GM13976 (cell line): ENCODE data around the gene ANP32A.

ENCODE experiments used
- DNase-seq: peaks from one replicate; pipeline ENCODE4 v3.0.0; 2012; ENCODE audit warnings: low spot score
- in situ Hi-C: fragments of 300-500 bp; cut with MboI; formaldehyde crosslinking; loops from one replicate; pipeline ENCODE4 v1.12.0; 2022; ENCODE audit warnings: low sequenced_read_pairs, mixed read lengths, inconsistent platforms; ENCODE audit not compliant: unreplicated experiment
- TF ChIP-seq, protein P1 (sequence below): IDR thresholded peaks from 2 replicates; pipeline ENCODE4 v1.5.1; 2012; ENCODE audit warnings: borderline replicate concordance, mild to moderate bottlenecking; ENCODE audit not compliant: insufficient read depth; ENCODE audit errors: extremely low read depth, missing control alignments, control extremely low read depth

The ANP32A gene

DNA sequence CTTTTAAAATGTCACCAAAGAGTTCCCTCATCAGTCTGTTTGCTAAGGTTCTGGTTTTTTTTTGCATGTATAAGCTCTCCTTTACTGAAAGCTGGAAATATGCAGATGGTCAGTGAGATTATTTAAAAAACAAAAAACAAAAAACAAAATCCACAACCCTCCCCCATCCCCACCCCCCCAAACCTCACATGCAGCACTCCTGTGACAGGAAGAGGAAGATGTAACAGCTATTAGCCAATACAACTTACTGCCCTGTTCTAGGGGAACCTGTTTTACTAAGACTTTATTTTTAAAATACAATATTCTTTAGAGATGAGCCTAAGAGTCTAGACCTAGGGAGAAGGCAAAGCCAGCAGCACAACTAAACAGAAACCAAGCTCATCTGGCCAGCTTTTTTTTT, 39.5 kb downstream of the ANP32A start:
- in situ Hi-C loops: no loop called here
- TF ChIP-seq, protein P1, sequence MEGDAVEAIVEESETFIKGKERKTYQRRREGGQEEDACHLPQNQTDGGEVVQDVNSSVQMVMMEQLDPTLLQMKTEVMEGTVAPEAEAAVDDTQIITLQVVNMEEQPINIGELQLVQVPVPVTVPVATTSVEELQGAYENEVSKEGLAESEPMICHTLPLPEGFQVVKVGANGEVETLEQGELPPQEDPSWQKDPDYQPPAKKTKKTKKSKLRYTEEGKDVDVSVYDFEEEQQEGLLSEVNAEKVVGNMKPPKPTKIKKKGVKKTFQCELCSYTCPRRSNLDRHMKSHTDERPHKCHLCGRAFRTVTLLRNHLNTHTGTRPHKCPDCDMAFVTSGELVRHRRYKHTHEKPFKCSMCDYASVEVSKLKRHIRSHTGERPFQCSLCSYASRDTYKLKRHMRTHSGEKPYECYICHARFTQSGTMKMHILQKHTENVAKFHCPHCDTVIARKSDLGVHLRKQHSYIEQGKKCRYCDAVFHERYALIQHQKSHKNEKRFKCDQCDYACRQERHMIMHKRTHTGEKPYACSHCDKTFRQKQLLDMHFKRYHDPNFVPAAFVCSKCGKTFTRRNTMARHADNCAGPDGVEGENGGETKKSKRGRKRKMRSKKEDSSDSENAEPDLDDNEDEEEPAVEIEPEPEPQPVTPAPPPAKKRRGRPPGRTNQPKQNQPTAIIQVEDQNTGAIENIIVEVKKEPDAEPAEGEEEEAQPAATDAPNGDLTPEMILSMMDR: no peak
- DNase-seq: no peak

DNA sequence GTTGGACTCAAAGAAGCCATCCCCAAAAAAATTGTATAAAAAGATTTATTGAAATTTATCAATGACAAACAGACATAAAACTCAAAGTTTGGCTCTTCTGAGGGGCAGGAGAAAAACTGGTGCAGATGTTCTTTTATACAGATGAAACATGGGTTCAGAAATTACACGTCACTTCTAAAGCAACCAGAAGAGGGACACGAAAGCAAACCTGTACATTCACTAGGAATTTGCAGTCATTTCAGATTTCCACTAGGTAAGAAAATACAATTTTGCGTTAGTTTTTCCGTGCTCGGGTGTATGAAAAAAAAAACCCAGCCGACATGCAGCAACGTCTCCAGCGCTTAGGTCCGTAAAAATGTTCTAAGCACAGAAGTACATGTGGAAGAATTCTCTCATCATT, 41.8 kb downstream of the ANP32A start:
- in situ Hi-C loops: no loop called here
- TF ChIP-seq, protein P1: no peak
- DNase-seq: no peak

DNA sequence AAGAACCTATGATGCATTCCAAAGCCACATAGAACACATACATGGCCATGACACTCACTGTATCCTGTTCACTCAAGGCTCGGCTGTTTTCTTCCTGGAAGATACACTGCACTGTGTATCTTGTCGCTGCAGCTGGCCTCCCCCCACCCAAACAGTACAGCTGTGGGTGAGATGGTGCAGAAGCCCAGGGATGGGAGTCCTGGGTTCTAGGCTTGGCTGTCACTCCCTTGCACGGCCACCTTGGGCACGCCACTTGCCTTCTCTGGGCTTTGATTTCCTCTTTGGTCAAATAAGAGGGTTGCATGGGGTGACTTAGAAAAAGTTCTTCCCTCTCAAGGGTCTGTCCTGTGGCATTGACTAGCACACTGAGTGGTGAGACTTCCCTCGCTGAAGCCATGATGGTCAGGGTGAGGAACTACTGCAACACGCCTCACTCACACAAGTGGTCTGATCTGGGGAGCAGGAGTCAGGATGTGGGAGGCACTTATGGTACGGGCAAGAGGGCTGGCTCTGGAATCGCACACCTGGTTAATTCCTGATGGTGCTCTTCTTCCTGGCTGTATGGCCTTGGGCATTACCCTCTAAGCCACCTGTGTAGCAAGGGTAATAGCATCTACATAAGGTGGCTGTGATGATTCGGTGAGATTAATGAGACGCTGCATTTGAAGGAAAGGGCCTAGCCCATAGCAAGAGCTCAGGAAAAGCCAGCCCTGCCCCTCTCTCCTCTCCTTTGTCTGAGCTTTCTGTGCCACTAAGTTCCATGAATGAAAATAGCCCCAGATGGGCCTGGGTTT, 44.0 kb downstream of the ANP32A start:
- in situ Hi-C loops: no loop called here
- no peak for DNase-seq
- TF ChIP-seq, protein P1: no peak

DNA sequence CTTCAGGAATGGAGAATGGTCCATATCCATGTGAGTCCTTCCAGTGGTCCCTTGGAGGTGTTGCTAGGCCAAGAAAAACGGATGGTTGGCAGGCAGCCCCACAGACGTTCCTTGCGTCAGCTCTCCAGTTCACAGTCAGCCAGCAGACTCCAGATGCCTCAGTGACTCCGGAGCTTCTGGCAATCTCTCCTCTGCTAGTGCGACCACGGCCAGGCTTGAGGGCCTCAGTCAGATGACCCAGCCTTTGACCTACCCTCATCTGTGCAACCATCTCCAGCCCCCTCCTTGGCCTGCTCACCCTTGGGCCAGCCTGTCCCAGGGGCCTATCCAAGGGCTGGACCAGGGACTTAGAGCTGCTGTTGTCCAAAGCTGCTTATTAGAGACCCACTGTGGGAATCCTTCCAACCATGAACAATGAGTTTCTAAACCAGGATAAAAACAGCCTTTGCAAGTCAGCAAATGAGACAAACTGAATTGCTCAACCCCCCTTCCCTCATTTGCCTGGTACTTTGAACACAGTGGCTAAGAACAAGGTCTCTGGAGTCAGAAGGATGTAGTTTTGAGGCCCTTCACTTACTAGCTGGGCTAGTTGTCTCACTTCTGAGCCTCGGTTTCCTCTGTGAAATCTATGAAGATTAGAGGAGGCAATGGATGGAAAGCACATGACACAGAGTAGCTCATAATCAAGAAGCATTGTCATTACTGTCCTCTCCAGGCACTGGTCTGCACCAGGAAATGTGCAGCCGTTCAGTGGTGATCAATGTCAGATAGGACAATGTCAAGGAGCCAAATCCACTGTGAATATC, 44.8 kb downstream of the ANP32A start:
- in situ Hi-C loops: no loop called here
- TF ChIP-seq, protein P1: no peak

DNA sequence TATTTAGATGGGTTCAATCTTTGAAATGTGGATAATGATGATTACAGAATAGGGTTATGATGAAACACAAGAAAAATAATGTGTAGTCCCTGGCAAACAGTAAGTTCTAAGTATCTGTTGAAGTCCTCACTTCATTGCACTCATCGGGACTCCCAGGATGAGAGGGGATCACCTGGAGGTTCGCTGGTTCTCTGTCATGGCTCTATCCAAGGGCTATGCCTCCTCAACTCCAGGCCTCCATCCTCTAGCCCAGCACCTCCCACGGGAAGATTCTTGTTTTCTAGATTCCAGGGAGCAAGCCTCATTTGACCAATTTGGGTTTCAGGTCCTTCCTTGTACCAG, 45.5 kb downstream of the ANP32A start:
- in situ Hi-C loops: no loop called here
- TF ChIP-seq, protein P1: no peak
- no peak for DNase-seq

More for the DNA sequence above, 44.8 kb downstream of the ANP32A start:
- no peak for DNase-seq

DNA sequence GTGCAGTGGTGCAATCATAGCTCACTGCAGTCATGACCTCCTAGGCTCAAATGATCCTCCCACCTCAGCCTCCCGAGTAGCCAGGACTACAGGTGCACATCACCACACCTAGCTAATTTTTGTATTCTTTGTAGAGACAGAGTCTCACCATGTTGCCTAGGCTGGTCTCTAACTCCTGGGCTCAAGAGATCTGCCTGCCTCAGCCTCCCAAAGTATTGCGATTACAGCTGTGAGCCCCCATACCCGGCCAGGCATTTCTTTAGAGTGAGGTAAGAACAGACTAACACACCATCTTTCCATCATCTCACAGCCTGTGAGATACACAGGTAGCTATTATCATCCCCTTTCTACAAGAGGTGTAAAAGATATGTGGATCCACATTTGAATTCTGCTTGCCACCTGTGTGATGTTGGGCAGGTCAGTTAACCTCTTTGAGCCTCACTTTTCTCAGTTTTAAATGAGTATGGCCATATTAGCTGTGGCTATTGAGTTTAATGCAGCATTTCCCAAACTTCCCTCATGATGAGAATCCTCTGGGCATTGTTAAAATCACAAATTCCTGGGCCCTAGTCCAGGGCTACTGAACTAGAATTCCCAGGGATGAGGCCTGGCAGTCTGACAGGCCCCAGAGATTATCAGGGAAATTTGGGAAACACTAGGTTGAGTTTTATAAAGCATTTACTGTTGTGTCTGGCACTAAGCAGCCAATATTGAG, 46.0 kb downstream of the ANP32A start:
- in situ Hi-C loops: no loop called here
- TF ChIP-seq, protein P1: no peak
- no peak for DNase-seq
